OCI-LY1 (cell line): ENCODE data around the gene GALNT2.

Experiments used
- H2AFZ ChIP-seq: fragments of 200-600 bp; sonication (generic), shearing (Covaris generic); 2 replicates; pipeline ENCODE4 v1.6.0; 2014; ENCODE audit warnings: antibody characterized with exemption, mild to moderate bottlenecking, low read length
- H3F3A ChIP-seq: fragments of 200-600 bp; sonication (generic), shearing (Covaris generic); 2 replicates; pipeline ENCODE4 v1.6.0; 2014; ENCODE audit warnings: mild to moderate bottlenecking, antibody characterized with exemption, low read length, moderate library complexity; ENCODE audit not compliant: insufficient read depth
- H3K27ac ChIP-seq: fragments of 200-600 bp; sonication (generic); 2 replicates; pipeline ENCODE4 v1.5.1; 2014; ENCODE audit warnings: low read length, mixed run types, mild to moderate bottlenecking, low read depth; ENCODE audit not compliant: poor library complexity, severe bottlenecking
- H3K27me3 ChIP-seq: fragments of 200-600 bp; sonication (generic); 2 replicates; pipeline ENCODE4 v1.6.0; 2014; ENCODE audit warnings: antibody characterized with exemption, mild to moderate bottlenecking, low read length, moderate library complexity; ENCODE audit not compliant: insufficient read depth
- H3K36me3 ChIP-seq: fragments of 200-600 bp; sonication (generic); 2 replicates; pipeline ENCODE4 v1.6.1; 2014; ENCODE audit warnings: mild to moderate bottlenecking, antibody characterized with exemption, low read length, moderate library complexity, mixed read lengths; ENCODE audit not compliant: insufficient read depth
- H3K4me1 ChIP-seq: fragments of 200-600 bp; sonication (generic); 2 replicates; pipeline ENCODE4 v1.5.1; 2014; ENCODE audit warnings: mild to moderate bottlenecking, low read length, moderate library complexity; ENCODE audit not compliant: insufficient read depth, severe bottlenecking
- H3K4me2 ChIP-seq: fragments of 200-600 bp; sonication (generic), shearing (Covaris generic); 2 replicates; pipeline ENCODE4 v1.6.1; 2014; ENCODE audit warnings: low read length
- H3K4me3 ChIP-seq: fragments of 200-600 bp; sonication (generic); 2 replicates; pipeline ENCODE4 v1.5.1; 2014; ENCODE audit warnings: low read length, low read depth, mild to moderate bottlenecking, mixed read lengths; ENCODE audit not compliant: poor library complexity, severe bottlenecking
- H3K79me2 ChIP-seq: fragments of 200-600 bp; shearing (Covaris generic); 2 replicates; pipeline ENCODE4 v1.6.1; 2016; ENCODE audit warnings: mixed run types, low read length, mixed read lengths; ENCODE audit not compliant: insufficient read depth
- H3K9ac ChIP-seq: fragments of 200-600 bp; sonication (generic), shearing (Covaris generic); 2 replicates; pipeline ENCODE4 v1.6.1; 2014; ENCODE audit warnings: mild to moderate bottlenecking, low read length, mixed read lengths
- H3K9me2 ChIP-seq: fragments of 200-600 bp; sonication (generic), shearing (Covaris generic); 2 replicates; pipeline ENCODE4 v1.6.1; 2014; ENCODE audit warnings: low read depth, mild to moderate bottlenecking, low read length, mixed read lengths
- H3K9me3 ChIP-seq: fragments of 200-600 bp; shearing (Covaris generic); 2 replicates; pipeline ENCODE4 v1.6.1; 2014; ENCODE audit warnings: low read length, mixed read lengths
- H4K20me1 ChIP-seq: fragments of 200-600 bp; sonication (generic), shearing (Covaris generic); 2 replicates; pipeline ENCODE4 v1.6.0; 2016; ENCODE audit warnings: mild to moderate bottlenecking, low read length; ENCODE audit not compliant: insufficient read depth
- EZH2 ChIP-seq: fragments of 200-600 bp; sonication (generic), shearing (Covaris generic); IDR thresholded peaks from 2 replicates; pipeline ENCODE4 v1.8.0; 2017; ENCODE audit warnings: borderline replicate concordance, mixed run types, mild to moderate bottlenecking, antibody characterized with exemption, low read length, moderate library complexity, mixed read lengths
- TF ChIP-seq, protein P1 (sequence below): fragments of 200-600 bp; sonication (generic), shearing (Covaris generic); IDR thresholded peaks from 2 replicates; pipeline ENCODE4 v1.5.1; 2017; ENCODE audit warnings: mild to moderate bottlenecking, antibody characterized with exemption, low read length, moderate library complexity, mixed read lengths

Gene GALNT2

GRCh38 chr1:230169454-230170152 lies 102.6 kb downstream of the GALNT2 start:
- Histone ChIP-seq H3K4me2 (peak overlapping the region; percentile 59), H3K4me1 (peaks cover 83% of the 10 kb centered on the region), H3K27me3 (no peaks in the 10 kb centered on the region), H2AFZ (no peak overlapping the region), H3K9me3 (no peaks in the 10 kb centered on the region), H3K36me3 (no peaks in the 10 kb centered on the region), H3K79me2 (peaks cover 42% of the 10 kb centered on the region), H4K20me1 (no peaks in the 10 kb centered on the region), H3K27ac (peak overlapping the region; percentile 60), H3K9ac (peak overlapping the region; percentile 26; the same call in 1 of the 2 replicates), H3K9me2 (no peaks in the 10 kb centered on the region), H3K4me3 (peak overlapping the region; percentile 18), H3F3A (no peaks in the 10 kb centered on the region)
- TF ChIP-seq EZH2, result no peak
- TF ChIP-seq, protein P1, sequence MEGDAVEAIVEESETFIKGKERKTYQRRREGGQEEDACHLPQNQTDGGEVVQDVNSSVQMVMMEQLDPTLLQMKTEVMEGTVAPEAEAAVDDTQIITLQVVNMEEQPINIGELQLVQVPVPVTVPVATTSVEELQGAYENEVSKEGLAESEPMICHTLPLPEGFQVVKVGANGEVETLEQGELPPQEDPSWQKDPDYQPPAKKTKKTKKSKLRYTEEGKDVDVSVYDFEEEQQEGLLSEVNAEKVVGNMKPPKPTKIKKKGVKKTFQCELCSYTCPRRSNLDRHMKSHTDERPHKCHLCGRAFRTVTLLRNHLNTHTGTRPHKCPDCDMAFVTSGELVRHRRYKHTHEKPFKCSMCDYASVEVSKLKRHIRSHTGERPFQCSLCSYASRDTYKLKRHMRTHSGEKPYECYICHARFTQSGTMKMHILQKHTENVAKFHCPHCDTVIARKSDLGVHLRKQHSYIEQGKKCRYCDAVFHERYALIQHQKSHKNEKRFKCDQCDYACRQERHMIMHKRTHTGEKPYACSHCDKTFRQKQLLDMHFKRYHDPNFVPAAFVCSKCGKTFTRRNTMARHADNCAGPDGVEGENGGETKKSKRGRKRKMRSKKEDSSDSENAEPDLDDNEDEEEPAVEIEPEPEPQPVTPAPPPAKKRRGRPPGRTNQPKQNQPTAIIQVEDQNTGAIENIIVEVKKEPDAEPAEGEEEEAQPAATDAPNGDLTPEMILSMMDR, result no peak

- H3K9ac ChIP-seq, result peak overlapping the region; percentile 26; the same call in 1 of the 2 replicates
- no peaks in the 10 kb centered on the region for H3K36me3 ChIP-seq
- TF ChIP-seq EZH2, result no peak
- TF ChIP-seq, protein P1, result no peak
- no peaks in the 10 kb centered on the region for H3F3A ChIP-seq
- H3K4me3 ChIP-seq, result no peak overlapping the region
- peaks cover 83% of the 10 kb centered on the region for H3K4me1 ChIP-seq
- no peaks in the 10 kb centered on the region for H3K9me3 ChIP-seq
- no peaks in the 10 kb centered on the region for H3K27me3 ChIP-seq
- H3K9me2 ChIP-seq, result no peaks in the 10 kb centered on the region
- H4K20me1 ChIP-seq, result no peaks in the 10 kb centered on the region
- peaks cover 37% of the 10 kb centered on the region for H3K79me2 ChIP-seq
- H2AFZ ChIP-seq, result no peak overlapping the region
- peak overlapping the region; percentile 60 for H3K27ac ChIP-seq
- H3K4me2 ChIP-seq, result peak overlapping the region; percentile 59
Measured at GRCh38 chr1:230170153-230170547, 103.1 kb downstream of the GALNT2 start.

DNA sequence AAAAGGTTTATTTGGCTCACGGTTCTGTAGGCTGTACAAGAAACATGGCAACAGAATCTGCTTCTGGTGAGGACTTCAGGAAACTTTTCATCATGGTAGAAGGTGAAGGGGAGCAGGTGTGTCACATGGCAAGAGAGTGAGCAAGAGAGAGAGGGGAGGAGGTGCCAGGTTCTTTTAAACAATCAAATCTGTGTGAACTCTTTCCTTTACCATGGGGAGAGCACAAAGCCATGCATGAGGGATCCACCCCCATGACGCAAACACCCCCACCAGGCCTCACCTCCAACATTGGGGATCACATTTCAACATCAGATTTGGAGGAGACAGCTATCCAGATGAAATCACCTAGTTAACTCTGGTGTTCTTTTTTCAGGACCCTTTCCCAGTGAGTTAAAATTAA lies 103.6 kb downstream of the GALNT2 start:
- Histone ChIP-seq H3F3A (no peaks in the 10 kb centered on the region), H3K4me2 (no peak overlapping the region), H4K20me1 (no peaks in the 10 kb centered on the region), H3K9me3 (no peaks in the 10 kb centered on the region), H3K9me2 (no peaks in the 10 kb centered on the region), H3K79me2 (peaks cover 32% of the 10 kb centered on the region), H2AFZ (no peak overlapping the region), H3K27me3 (no peaks in the 10 kb centered on the region), H3K4me3 (no peak overlapping the region), H3K27ac (peak overlapping the region; percentile 60), H3K36me3 (no peaks in the 10 kb centered on the region), H3K4me1 (peaks cover 83% of the 10 kb centered on the region), H3K9ac (no peak overlapping the region)
- TF ChIP-seq, protein P1, result no peak
- TF ChIP-seq EZH2, result no peak
